ENCODE data around the gene RNF220.
A peak's percentile ranks its signal among the peaks of the same experiment; 100 is the strongest.

Gene RNF220

DNA sequence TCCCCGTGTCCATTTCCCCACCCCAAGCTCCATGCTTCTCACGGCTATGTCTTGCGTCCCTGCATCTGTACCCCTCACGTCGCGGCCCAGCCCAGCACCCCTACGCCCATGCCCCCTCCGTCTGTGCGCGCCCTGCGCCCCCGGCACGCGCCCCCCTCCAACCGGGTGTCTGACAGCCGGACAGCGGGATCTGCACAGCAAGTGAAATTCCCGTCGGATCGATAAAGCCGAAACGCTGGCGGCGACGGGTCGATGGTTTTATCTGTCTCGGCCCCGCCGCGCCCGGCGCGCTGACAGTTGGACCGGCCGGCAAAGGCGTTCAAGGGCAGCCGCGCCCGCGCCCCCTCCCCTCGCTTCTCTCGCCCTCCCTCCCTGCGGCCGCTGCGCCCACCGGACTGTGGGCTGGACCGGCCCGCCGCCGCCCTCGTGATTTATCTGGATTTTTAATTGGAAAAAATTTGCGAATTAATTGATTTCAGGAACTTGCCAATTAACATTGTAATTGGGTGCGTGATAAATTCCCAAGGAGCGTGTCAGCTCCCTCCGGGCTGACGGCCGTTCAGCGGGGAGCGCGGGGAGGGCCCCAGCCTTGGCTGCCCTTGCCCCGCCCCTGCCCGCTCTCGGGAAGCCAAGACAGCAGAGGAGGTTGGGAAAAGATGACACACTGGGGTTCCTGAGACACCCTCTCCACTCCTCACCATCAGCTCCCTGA, 212.1 kb downstream of the RNF220 start:
- DNase-seq = no peak

GRCh38 chr1:44617703-44618029, 212.6 kb downstream of the RNF220 start:
- DNase-seq = no peak

- no peak for DNase-seq
Observed at GRCh38 chr1:44619261-44619900, 214.3 kb downstream of the RNF220 start.

GRCh38 chr1:44620072-44620471, 215.0 kb downstream of the RNF220 start:
- no peak for DNase-seq

- no peak for DNase-seq
Observed at GRCh38 chr1:44621841-44622286, 216.8 kb downstream of the RNF220 start.

- no peak for DNase-seq
Observed at GRCh38 chr1:44624268-44624901, 219.3 kb downstream of the RNF220 start.

DNA sequence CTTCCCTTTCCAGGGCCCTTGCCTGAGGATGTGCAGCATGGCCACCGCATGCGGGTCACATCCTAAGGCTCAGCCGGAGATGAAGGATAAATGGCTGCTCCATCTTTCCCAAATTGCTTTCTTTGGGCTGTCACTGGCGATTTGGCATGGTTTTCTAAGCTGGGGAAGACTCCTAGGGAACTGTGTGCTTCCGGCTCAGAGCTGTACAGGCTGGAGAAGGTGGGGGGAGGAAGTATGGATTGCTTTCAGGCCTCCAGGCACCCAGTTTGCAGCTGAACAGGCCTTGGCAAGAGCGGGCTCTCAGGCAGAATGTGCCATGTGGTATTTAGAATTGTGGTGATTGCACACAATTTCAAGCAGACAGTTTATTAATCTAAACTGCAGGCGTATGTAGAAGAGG, 220.3 kb downstream of the RNF220 start:
- no peak for DNase-seq

DNA sequence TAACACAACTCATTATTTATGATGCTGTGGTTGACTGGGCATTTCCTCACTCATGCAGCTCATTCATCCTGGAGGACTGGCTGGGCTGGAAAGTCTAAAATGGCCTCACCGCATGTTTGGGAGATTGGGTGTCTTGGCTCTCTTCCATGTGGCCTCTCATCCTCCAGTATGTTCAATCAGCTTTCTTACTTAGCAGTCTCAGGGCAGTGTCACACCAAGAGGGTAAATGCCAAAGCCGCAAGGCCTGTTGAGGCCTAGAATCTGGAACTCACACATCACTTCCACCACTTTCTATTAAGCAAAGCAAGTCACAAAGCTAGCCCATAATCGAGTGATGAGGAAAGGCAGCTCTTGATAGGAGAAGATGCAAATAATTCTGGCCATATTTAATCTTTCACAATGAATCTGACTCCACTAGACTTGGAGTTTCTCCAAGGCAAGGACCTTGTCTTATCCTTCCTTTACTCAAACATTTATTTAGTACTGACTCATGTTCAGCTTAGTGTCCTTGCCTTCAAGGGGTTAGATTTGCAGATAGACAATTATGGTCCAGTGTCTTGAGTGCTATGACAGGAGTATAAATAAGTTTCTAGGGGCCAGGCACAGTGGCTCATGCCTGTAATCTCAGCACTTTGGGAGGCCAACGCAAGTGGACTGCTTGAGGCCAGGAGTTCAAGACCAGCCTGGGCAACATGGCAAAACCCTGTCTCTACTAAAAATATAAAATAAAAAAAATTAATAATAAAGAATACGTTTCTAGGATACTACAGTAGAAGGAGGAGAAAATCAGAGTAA, 224.1 kb downstream of the RNF220 start:
- DNase-seq = no peak

- DNase-seq = no peak
Observed at GRCh38 chr1:44630116-44630515, 225.1 kb downstream of the RNF220 start.

- DNase-seq = no peak
Observed at GRCh38 chr1:44631333-44631646, 226.2 kb downstream of the RNF220 start.

- DNase-seq = peak; percentile 92
Observed at GRCh38 chr1:44631647-44632539, 226.8 kb downstream of the RNF220 start.

DNA sequence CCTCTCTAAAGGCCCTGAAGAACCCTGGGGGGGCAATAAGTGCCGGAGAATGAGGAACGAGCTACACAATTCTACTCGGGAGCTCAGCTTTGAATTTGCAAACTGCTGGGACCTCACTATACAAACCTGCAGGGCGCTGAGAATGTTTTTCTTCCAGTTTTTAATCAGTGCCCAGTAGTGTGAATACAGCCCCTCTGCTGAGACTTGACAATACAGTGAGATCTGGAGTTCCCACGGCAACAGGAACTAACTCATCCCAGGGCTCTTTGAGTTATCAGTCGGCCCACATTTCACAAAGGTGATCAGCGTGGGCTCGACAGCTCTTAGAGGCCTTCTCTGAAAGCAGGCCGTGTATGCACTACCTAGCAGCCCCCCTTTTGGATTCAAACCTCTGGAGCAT, 227.5 kb downstream of the RNF220 start:
- DNase-seq = no peak

GRCh38 chr1:44634606-44635189, 229.6 kb downstream of the RNF220 start:
- no peak for DNase-seq

GRCh38 chr1:44635439-44635838, 230.4 kb downstream of the RNF220 start:
- DNase-seq = no peak

- no peak for DNase-seq
Observed at GRCh38 chr1:44636083-44636687, 231.1 kb downstream of the RNF220 start.

DNA sequence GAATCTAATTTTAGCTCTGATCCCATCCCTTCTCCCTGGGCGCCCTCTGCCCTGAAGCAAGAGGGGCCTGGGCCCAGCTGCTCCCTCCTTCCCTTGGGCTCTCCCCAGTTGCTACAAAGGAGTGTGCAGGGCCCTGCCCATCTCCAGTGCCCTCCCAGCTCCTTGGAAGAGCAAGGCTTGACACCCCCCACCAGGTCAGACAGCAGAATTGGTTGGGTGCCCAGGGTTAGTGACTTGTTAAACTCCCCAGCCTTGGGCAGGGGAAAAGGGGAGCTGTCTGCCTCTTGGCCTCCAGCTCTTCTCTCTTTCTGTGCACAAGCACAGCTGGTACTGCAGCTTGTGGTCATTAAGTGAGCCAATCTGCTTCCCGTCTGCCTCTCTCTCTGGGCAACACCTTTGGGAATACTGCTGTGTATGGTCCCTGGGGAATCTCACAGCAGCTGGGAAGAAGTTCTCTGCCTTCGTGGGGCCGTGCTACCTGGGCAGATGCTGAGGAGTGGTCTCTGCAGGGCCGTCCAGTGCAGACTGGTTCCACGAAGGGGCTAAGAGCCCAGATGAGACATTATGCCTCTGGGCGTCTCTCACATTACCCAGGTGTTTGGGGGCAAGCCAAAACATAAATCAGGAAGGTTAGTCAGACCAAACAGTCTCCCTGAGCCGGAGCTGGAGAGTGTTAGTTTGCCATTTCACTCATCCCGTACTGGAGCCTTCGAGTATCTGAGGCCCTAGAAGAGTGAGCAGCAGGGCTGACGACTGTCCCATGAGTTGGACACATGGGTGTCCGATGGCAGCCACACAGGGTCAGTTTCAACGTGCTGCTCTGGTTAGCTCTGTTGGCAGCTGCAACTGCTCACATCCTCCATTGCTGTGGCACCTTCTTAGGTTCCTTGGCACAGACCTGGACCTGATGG, 231.9 kb downstream of the RNF220 start:
- DNase-seq = no peak

DNA sequence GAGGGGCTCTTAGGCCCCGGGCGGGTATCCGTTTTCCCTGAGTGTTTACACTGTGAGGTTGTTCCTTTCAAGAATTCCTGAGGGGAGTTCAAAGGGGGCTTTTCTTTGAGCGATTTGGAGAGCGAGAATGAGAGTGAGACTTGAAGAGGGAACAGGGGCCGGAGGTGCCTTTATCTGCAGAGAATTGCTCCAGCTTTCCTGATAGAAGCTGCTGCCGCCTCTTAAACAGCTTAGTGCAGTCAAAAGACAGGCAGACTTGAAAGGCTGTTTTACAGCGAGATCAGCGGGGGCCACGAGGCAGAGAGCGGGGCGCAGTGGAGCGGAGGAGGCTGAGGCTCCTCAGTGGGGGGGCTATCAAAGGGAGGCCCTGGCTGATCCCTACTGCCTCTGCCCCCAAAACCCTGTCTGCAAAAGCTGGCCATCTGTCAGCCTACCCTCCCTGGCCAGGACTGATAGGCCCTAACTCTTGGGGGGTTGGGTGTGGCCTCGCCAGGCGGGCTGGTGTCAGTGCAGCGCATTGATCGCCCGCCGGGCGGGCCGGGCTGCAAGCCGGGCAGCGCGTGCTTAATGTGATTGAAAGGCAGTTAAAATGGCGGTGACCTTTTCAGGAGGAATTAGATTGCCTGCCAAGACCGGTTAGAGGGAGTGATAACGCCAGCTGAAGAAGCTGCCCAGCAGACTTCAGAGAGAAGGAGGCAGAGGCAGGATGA, 232.8 kb downstream of the RNF220 start:
- DNase-seq = no peak

- no peak for DNase-seq
Observed at GRCh38 chr1:44640200-44640853, 235.3 kb downstream of the RNF220 start.
